Calu3 (cell line): Measurements from ENCODE around the gene ABLIM2. TPM values are rescaled to one million over a fixed set of nuclear protein-coding genes. Genes with fewer than 3 reads are reported as not detected.

Experiments used
- BruUV-seq: library from RNA; stranded (reverse); fragments of 400-500 nt; replicated peaks from 2 replicates; lab custom pipeline; 2021; lab: Mats Ljungman, UMichigan
- CTCF ChIA-PET: fragments of 300-600 bp; sonication (Branson Sonifier 250); formaldehyde crosslinking; loops from one replicate; lab custom pipeline; 2022; ENCODE audit warnings: antibody characterized with exemption; lab: Charles Lee
- DNase-seq: peaks from one replicate; pipeline ENCODE4 v3.0.0; 2022
- H3K27ac Mint-ChIP-seq: one replicate; pipeline ENCODE4 v1.8.0; 2022; ENCODE audit warnings: mixed read lengths; ENCODE audit not compliant: unreplicated experiment
- H3K27me3 Mint-ChIP-seq: one replicate; pipeline ENCODE4 v1.8.0; 2022; ENCODE audit warnings: mixed read lengths; ENCODE audit not compliant: unreplicated experiment
- H3K36me3 Mint-ChIP-seq: one replicate; pipeline ENCODE4 v1.8.0; 2022; ENCODE audit warnings: mild to moderate bottlenecking, moderate library complexity, mixed read lengths; ENCODE audit not compliant: insufficient read depth, unreplicated experiment
- H3K4me1 Mint-ChIP-seq: one replicate; pipeline ENCODE4 v1.8.0; 2022; ENCODE audit warnings: mild to moderate bottlenecking, low read depth, mixed read lengths; ENCODE audit not compliant: unreplicated experiment
- H3K4me3 Mint-ChIP-seq: one replicate; pipeline ENCODE4 v1.8.0; 2022; ENCODE audit warnings: mild to moderate bottlenecking, low read depth, moderate library complexity, mixed read lengths; ENCODE audit not compliant: unreplicated experiment
- H3K9me3 Mint-ChIP-seq: one replicate; pipeline ENCODE4 v1.8.0; 2022; ENCODE audit warnings: low read depth, mixed read lengths; ENCODE audit not compliant: unreplicated experiment
- CTCF ChIP-seq: fragments of 200-600 bp; IDR thresholded peaks from one replicate; pipeline ENCODE4 v1.8.0; 2022; ENCODE audit warnings: antibody characterized with exemption; ENCODE audit not compliant: unreplicated experiment
- intact Hi-C: fragments of 100-400 bp; cut with micrococcal nuclease; formaldehyde crosslinking; loops from one replicate; pipeline ENCODE4 v1.10.0; 2022; ENCODE audit not compliant: unreplicated experiment
- total RNA-seq: library from RNA; stranded (reverse); gene quantifications from 2 replicates; pipeline ENCODE4 v1.2.3, GENCODE V29; 2022

Gene ABLIM2
- total RNA-seq, 1 experiment from 2014 or later: 1.0 TPM

GRCh38 chr4:8157944-8158709, 486 bp downstream of the ABLIM2 start:
- peaks cover 49% of the 10 kb centered on the region for H3K27me3 Mint-ChIP-seq
- no peaks in the 10 kb centered on the region for H3K4me1 Mint-ChIP-seq
- TF ChIP-seq CTCF: no peak
- no peak for DNase-seq
- no peaks in the 10 kb centered on the region for H3K9me3 Mint-ChIP-seq
- H3K4me3 Mint-ChIP-seq: peak overlapping the region; percentile 95
- no TSS peak for BruUV-seq
- CTCF ChIA-PET: no interaction called here
- H3K27ac Mint-ChIP-seq: no peak overlapping the region
- H3K36me3 Mint-ChIP-seq: peaks cover 6% of the 10 kb centered on the region
- intact Hi-C loops: no loop called here

DNA sequence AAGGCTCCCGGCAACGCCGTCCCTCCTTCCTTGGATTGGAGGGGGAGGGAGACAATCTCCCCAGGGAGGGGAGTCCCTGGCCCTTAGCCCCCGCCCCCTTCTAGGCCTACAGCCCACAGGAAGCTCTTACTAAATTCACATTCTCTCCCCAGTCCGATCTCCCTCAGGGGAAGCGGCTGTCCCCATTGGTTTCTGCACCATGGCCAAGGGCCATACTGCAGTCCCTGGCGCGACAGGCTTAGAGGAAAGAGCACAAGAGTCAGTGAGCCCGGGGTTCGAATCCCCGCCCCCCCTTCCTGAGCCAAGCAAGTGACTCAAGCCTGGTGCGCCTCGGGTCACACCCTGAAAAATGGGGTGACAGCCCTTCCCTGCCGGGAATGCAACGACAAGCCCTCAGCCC, 1.1 kb downstream of the ABLIM2 start:
- no peak overlapping the region for H3K4me3 Mint-ChIP-seq
- H3K4me1 Mint-ChIP-seq: no peaks in the 10 kb centered on the region
- CTCF ChIA-PET: no interaction called here
- no TSS peak for BruUV-seq
- DNase-seq: no peak
- H3K27me3 Mint-ChIP-seq: peaks cover 49% of the 10 kb centered on the region
- no peak overlapping the region for H3K27ac Mint-ChIP-seq
- intact Hi-C loops: no loop called here
- TF ChIP-seq CTCF: no peak
- H3K9me3 Mint-ChIP-seq: no peaks in the 10 kb centered on the region
- peaks cover 6% of the 10 kb centered on the region for H3K36me3 Mint-ChIP-seq

DNA sequence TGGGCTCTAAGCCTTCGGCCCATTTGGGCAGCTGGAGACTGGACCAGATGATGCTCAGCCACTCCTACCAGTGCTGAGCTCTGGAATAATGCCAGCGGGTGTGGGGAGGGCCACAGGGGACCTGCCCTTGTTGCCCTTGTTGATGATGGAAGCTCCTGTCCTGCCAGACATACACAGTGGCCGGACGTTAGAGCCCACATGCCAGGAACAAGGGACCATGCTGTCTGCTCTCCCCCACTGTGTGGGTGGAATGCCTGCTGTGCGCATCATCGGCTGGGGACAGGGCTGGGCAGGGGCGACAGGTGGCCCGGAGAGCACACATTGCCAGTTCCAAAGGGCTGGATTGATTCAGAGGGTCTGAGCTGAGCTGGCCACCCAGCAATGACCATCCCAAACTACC, 2.0 kb downstream of the ABLIM2 start:
- no peak for DNase-seq
- BruUV-seq: no TSS peak

DNA sequence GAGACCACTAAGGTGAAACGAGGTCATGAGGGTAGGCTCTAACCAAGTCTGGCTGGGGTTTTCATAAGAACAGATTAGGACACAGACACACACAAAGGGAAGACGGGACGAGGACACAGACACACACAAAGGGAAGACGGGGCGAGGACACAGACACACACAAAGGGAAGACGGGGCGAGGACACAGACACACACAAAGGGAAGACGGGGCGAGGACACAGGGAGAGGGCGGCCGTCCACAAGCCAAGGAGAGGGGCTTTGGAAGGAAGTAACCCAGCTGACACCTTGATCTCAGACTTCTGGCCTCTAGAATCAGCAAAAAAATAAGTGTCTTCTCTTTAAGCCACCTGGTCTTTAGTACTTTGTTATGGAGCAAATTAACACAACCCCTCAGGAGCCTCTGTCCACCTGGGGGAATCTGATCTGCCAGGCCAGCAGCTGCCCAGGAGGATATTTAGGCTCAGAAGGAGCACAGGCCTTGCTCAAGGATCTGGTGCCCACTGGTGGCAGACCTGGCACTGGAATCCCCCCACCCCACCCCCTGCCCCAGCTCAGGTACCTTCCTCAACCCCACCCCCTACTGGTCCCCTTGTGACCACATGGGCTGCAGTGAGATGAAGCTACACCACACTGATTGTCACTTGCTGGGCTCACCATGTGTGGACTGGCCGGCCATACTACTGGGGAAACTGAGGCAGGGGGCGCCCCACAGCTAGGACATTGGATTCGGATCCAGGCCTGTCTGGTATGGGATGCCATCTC, 2.8 kb downstream of the ABLIM2 start:
- CTCF ChIA-PET: no interaction called here
- Mint-ChIP-seq H3K4me1 (no peaks in the 10 kb centered on the region), H3K4me3 (no peak overlapping the region), H3K27me3 (peaks cover 49% of the 10 kb centered on the region), H3K27ac (no peak overlapping the region), H3K9me3 (no peaks in the 10 kb centered on the region), H3K36me3 (peaks cover 6% of the 10 kb centered on the region)
- intact Hi-C loops: no loop called here
- TF ChIP-seq CTCF: no peak
- BruUV-seq: no TSS peak
- no peak for DNase-seq

More for the DNA sequence above, 2.0 kb downstream of the ABLIM2 start:
- Mint-ChIP-seq H3K27me3 (peaks cover 49% of the 10 kb centered on the region), H3K27ac (no peak overlapping the region), H3K4me1 (no peaks in the 10 kb centered on the region), H3K36me3 (peaks cover 6% of the 10 kb centered on the region), H3K9me3 (no peaks in the 10 kb centered on the region), H3K4me3 (no peak overlapping the region)
- intact Hi-C loops: no loop called here
- no peak for TF ChIP-seq CTCF
- CTCF ChIA-PET: no interaction called here
